GM19452 (cell line): ENCODE measurements around the gene ALG11.
A peak's percentile ranks its signal among the peaks of the same experiment; 100 is the strongest.
"Not testable (repeated sequence)": the region's sequence is repeated elsewhere in the genome, so short reads cannot be mapped to it uniquely, and the experiment has no call there.

Experiments used
- ATAC-seq: cut with Tn5 transposase; IDR thresholded peaks from one replicate; pipeline ENCODE4 v1.9.1; 2021; ENCODE audit not compliant: unreplicated experiment

The ALG11 gene, protein sequence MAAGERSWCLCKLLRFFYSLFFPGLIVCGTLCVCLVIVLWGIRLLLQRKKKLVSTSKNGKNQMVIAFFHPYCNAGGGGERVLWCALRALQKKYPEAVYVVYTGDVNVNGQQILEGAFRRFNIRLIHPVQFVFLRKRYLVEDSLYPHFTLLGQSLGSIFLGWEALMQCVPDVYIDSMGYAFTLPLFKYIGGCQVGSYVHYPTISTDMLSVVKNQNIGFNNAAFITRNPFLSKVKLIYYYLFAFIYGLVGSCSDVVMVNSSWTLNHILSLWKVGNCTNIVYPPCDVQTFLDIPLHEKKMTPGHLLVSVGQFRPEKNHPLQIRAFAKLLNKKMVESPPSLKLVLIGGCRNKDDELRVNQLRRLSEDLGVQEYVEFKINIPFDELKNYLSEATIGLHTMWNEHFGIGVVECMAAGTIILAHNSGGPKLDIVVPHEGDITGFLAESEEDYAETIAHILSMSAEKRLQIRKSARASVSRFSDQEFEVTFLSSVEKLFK

DNA sequence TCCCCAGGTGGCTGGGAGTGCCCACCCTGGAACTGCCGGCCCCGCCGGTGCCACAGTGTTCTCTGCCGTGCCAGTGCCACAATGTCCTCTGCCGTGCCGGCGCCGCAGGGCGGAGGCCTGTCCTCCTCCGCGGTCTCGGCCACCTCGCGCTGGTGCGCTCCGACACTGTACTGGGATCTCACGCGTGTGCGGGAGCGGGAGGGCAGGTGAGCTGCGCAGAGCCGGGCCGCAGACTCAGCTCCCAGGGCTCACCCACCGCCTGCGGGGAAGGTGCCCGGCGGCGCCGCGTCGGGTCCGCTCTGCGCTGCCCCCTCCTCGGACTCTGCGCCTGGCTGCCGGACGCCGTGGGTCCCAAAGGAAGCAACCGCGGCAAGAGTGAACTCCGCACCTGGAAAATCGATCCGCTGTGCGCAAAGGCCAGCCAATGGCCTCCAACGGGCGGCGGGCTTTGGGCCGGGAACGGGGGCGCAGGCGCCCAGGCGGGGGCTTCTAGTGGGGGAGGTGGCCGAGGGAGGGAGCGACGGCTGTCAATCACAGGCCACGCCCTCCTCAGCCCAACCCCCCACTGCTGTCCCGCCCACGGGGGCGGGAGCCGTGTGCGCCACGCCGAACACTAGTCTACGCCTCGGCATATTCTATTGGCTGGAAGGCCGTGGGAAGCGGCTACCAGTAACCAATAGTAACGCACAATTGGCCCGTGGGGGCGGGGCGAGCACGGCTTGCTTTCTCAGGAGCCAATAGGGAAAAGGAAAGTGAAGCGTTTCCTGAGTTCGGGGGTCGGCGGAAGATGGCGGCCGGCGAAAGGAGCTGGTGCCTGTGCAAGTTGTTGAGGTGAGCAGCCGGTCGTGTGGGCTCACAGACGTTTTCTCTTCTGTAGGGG, at the start of gene ALG11:
TSS of gene ALG11 (plus strand) at position 767 of the 880 bp plus-strand sequence. CDS start at position 788, 21 bp downstream.
- peak; percentile 100 for ATAC-seq

DNA sequence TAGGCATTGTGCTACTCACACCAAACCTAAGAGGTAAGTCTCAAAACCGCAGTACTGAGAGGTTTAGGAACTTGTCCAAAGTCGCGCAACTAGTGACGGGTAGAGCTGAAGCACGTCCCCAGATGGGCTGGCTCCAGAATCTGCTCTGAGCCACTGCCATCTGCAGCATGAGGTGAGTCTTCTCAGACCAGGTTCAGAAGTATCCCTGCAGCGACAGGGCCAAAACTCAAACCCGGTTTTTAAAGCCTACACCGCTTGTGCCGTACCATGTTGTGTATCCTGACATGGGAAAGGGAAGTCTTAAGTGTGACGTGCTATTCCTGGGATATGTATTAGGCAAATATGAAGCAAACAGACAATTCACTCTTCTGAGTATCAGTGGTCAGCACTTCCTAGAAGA, 46.0 kb upstream of the ALG11 start:
- no peak for ATAC-seq

DNA sequence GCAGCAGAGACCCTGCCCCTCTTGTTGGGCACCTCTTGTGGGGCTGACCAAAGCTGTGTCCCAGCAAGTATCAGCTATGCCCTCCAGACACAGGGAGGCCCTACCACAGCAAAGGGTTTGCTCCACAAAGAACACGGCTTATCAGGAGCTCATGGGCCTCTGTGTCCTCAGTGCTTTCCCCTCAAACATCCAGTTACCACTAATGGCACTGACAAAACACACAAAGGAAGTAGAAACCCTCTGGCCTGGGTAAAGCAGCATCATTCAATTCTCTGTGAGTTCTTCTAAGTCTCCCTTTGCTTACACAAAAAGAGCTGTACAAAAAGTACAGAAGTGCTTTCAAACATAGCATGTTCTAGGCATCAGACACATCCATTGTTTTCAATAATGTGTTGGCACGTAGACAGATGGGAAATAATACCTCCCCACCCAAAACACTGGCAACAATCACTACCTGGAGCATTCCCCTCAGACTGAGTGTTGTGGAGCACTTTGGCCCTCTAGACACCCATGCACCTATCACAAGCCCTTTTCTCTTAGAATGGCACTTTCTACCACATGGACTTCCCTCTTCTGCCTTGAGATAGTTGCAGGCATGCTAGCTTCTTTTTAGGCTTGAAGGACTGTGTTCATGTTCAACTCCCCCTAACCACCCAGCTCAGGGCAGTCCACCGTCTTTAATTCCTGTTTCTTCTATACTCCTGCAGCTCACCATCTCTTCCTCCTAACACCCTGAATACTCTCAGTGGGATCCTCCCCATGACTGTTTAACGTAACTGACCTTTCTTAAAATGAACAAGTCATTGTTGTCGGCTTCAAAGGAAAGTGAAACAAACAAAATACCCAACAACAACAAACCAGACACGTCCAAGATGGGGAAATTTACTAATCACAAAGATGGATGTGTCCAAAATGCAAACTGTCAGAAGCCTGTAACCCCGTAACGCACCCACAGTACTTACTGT, 44.4 kb upstream of the ALG11 start:
- no peak for ATAC-seq

DNA sequence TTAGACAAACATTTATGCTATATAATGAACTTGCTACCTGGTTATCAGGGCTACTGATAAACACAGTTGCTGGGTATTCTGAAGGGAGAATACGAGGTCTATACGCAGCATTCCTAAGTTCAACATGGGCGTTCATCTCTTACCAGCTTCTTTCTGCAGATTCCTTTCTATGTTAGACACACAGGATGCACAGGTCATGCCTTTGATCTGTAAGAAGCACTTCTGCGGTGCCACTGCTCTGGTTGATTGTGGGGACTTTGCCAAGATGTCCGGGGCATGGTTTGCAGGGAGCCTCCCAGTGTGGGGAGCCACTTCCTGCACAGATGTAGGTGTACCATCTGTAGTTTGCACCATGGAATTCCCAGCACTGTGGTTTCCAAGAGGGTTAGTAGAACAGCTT, 41.8 kb upstream of the ALG11 start:
- ATAC-seq: no peak

DNA sequence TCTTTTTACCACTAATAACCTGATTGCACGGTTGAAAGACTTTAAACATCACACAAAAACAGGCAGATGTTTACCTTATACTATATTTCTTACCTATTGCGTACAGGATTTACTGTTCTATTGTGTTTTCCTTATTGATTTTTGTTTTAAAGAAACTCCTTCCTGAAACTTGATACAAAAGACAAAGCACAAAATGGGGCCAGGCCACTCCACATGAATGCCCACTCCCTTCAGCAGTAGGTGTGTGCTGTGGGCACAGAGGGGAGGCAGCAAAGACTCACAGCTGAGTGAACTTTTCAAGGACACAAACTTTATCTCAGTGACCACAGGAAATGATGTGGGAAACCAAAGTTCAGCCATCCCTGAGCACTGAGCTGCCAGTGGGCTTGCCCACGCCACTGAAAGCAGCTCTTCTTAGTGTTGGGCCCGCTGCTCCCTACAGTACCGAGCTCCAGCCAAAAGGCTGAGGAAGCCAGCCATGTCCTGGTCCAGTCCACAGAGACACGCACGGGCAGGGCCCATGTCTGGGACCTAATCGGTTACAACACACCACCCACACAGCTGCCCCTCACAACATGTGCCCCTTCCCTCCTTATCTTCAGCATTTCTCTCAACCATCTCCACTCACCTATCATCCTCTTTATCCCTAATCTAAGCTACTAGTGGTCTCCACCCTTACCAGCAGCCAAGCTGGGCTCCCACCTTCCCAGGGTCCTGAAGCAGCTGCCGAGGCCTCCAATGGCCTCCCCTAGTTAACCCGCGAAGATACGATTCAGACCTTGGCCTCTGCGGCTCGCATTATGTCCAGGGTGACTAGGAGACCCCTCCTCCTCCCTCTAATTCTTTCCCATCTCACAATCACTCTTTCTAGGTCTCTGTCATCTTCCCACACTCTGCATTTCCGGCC, 40.4 kb upstream of the ALG11 start:
- ATAC-seq: no peak

DNA sequence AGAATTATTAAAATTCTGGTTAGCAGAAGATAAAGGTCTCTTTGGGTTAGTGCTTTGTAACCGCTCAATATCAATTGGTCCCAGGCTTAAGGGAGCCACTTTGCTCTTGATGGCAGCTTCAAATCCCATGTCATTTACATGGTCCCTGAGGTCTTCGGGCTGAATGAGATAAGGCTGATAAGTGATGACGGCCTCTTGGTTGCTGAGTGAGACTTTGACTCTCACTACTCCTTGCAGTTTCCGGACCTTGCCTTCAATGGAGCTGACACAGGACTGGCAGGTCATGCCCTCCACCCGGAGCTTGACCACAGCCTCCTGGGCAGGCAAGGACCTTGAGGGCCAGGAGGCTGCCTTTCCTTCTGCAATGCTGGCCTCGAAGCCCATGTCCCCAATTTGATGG, 37.7 kb upstream of the ALG11 start:
- ATAC-seq: no peak

DNA sequence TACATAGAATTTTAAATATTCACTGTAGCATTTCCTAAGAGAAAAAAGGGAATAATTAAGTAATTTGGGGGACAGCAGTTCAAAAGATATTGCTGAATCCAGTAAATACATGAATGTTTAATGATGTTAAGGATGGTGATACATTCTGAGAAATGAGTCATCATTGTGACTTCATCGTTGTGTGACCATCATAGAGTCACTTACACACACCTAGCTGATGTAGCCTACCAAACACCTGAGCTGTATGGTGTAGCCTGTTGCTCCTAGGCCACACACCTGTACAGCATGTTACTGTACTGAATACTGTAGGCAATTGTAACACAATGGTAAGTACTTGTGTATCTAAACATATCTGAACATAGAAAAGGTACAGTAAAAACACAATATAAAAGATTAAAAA, 35.8 kb upstream of the ALG11 start:
- ATAC-seq: no peak

DNA sequence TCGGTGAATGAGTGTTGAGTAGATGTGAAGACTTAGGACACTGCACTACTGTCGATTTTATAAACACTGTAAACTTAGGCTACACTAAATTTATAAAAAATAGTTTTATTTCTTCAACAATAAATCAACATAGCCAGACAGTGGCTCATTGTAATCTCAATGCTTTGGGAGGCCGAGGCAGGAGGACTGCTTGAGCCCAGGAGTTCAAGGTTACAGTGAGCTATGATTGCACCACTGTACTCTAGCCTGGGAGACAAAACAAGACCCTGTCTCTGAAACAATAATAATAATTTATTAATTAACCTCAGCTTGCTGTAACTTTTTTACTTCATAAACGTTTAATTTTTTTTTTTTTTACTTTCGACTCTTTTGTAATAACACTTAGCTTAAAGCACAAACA, 35.3 kb upstream of the ALG11 start:
- ATAC-seq: no peak

DNA sequence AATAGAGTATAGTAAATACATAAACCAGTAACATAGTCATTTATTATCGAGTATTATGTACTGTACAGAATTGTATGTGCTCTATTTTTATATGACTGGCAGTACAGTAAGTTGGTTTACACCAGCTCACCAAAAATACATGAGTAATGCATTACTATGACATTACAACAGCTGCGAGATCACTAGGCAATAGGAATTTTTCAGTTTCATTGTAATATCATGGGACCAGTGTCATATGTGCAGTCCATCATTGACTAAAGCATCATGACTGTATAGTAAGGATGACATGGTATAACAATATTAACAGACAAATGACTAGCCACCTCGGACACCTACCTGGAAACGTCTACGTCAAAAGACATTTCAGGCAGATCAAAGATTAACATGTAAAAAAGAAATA, 34.6 kb upstream of the ALG11 start:
- no peak for ATAC-seq

DNA sequence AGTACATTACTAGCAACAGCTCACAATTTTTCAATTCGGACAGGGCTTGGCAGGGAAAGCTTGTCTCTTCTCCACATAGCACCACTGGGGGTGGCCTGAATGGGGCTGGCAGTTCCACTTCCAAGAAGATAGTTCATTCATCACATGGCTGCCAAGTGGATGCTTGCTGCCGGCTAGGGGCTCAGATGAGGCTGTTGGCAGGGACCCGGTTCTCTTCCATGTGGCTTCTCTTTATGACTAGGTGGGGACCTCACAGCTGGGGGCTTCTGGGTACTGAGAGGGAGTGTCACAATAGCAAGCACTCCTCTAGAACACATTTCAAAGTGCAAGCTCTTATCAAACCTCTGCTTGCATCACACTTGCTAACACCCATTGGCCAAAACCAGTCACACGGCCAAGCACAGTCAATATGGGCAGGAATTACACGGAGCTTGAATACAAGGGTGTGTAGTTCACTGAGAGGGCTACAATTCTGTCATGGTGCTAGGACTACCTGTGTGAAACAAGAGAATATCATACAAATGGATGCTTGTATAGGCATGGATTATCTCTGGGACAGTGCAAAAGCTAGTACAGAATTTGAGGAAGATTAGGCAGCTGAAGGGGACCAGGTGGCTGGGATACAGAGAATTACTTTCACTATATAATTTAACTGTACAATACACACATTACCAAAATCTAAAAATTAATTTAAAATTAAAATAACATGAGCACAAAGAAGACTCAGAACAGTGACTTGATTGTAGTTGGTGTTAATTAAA, 33.2 kb upstream of the ALG11 start:
- ATAC-seq: no peak

DNA sequence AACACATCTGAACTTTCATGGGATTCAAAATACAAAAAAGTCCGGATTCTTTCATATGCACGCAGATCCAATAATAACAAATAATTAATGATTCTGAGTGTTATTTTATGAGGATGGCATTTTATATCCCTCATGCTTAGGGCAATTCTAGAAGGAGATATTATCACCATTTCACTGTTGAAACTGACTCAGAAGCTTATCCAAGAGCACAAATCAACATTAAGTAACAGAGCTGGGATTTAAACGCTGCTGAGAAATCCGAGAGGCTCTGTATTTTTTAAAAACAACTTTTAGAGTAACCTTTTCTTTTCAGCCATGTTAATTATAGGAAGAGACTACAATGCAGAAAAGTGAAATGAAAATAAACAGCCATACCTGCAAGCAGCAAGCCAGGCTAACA, 31.3 kb upstream of the ALG11 start:
- no peak for ATAC-seq

DNA sequence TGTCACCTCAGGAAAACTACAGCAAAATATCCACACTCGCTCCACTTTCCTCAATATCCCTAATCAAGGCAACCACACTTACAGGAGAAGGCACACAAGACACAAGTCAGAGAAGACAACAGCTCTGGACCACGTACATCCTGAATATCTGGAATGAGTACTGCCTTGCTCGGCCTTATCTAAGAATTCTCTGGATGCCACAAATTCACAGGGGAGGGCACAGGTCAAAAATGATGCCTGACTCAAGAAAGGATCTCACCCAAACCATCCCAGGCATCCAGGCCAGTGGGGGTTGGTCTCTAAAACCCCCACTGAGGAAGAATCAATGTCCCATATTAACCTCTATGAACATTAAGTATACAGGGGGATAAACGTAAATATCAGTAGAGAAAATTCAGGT, 30.8 kb upstream of the ALG11 start:
- ATAC-seq: no peak

DNA sequence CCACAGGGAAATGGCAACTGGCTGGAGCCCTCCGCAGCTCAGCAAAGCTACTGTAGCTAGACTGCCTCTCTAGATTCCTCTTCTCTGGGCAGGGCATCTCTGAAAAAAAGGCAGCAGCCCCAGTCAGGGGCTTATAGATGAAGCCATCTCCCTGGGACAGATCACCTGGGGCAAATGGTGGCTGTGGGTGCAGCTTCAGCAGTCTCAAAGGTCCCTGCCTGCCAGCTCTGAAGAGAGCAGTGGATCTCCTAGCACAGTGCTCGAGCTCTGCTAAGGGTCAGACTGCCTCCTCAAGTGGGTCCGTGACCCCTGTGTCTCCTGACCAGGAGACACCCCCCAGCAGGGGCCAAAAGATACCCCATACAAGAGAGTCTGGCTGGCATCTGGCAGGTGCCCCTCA, 28.9 kb upstream of the ALG11 start:
- not testable (repeated sequence) for ATAC-seq

DNA sequence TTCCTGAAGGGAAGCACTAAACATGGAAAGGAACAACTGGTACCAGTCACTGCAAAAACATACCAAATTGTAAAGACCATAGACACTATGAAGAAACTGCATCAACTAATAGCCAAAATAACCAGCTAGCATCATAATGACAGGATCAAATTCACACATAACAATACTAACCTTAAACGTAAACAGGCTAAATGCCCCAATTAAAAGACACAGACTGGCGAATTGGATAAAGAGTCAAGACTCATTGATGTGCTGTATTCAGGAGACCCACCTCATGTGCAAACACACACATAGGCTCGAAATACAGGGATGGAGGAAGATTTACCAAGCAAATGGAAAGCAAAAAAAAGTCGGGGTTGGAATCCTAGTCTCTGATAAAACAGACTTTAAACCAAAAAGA, 27.3 kb upstream of the ALG11 start:
- ATAC-seq: not testable (repeated sequence)

DNA sequence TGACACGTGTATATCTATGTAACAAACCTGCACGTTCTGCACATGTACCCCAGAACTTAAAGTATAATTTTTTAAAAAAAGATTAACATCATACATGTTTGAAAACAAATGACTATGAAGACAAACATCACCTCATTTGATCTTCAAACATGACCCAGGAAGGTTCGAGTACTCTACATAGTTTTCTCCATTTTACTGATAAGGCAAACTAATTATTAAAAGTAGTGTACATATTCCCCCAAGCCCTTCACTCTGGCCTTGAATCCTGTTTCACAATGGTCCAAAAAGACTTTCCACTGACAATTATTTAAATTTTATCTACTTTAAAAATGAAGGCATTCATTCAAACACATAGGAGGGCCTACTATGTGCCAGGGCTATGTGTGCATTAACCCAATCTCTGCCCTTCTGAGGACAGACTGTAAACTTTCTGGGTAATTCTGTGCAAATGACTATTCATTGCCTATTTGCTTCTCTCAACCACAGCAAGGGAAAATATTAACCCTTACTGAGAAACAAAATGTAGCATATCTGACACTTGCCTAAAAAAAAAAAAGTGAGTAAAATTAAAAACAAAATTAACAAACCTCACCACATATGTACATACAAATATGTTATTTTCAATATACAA, 23.1 kb upstream of the ALG11 start:
- ATAC-seq: no peak

DNA sequence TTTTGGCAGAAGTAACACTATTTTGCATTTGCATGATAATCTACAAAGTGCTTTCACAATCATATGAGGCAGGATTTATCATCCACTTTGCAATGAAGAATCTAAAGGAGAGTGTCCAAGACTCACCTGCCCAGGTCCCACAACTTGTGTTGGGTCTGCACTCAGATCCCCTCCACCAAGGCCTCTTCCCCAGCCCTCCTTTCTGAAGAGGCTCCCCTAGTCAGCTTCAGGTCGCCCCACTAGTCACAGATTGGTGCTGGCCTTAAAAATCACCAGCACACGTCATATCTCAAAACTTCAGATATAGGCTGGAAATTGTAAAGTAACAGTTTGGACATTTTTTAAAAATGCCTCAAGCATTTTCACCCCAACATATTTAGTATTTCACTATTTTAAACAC, 18.5 kb upstream of the ALG11 start:
- no peak for ATAC-seq

DNA sequence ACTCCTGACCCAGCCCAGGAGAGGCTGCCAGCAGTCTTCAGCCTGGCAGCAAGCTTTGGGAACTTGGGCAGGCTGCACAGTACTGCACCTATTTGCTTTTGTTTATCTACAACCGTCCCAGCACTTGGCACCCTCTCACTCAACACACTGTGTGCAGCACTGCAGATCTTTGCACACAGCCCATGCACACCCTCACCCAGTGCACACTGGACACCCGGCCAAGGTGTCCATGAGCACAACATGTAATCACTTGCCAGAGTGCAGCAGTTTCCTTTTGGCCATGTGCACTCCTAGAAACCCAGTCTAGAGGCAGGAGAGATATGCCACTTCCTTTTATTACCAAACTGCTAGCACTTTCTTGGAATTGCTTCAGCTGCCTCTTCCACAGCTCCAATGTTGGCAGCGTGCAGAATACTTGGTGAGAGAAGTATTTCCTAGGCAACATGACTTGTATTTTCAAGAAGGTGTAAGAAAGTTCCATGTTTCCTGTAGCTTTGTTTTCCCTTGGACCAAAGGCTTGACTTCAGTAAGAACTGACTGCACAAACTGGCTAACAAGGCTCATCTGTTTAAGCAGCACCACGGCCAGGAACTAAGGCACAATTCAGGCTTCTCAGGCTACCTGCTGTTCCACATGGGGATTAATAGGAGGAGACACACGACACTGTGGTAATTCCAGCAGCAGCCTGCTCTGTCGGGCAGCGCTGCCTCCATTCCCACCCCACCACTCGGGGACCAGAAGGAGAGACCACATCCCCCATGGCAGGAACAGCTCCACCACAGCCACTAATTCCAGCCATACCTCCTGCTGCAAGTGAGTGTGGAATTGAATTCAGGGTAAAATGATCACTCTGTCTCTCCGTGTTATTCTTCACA, 16.3 kb upstream of the ALG11 start:
- no peak for ATAC-seq

DNA sequence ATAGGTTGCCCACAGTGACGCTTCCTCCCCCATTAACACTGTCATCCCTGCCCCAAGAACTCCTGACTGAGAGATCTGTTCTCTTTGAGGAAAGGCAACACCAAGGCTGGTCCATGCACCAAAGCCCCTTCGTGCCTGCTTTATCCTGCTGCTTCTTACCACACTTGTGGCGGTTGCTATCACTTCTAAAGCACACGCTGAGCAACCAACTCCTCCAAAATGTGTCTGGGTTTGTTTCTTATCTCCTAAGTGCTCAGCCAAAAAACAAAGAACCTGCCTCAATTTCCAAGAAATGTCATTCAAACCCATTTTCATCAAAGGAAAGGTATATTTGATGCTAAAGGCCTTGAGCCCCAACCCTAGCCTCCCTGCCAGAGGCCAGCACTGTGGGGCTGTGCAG, 15.6 kb upstream of the ALG11 start:
- no peak for ATAC-seq
